Measurements from ENCODE around the gene GAB2. TPM values are rescaled to one million over a fixed set of nuclear protein-coding genes. Genes with fewer than 3 reads are reported as not detected.

Gene GAB2
- total RNA-seq, 4 donors from 2014 or later = 13.4 to 28.4 (median 19.8) TPM

GRCh38 chr11:78384231-78384630 is 33.4 kb downstream of the GAB2 start:
- no peaks in the 10 kb centered on the region for H3K36me3 ChIP-seq

GRCh38 chr11:78381865-78382264 is 35.8 kb downstream of the GAB2 start:
- TF ChIP-seq CTCF (IDR thresholded peaks at IDR 0.05) (no peak), POLR2AphosphoS5 (IDR thresholded peaks at IDR 0.05) (no peak), EP300 (IDR thresholded peaks at IDR 0.05) (no peak), POLR2A (IDR thresholded peaks at IDR 0.05) (no peak)
- WGBS = 55% methylated on average over 4 of the region's 4 CpGs
- Histone ChIP-seq H3K4me3 (no peak overlapping the region), H3K27me3 (no peaks in the 10 kb centered on the region), H3K27ac (no peak overlapping the region), H3K9me3 (no peaks in the 10 kb centered on the region), H3K4me1 (peaks cover 3% of the 10 kb centered on the region), H3K36me3 (no peaks in the 10 kb centered on the region)
- DNase-seq (ENCODE audit: low spot score in 2 of 2) = no peak

More at GRCh38 chr11:78384231-78384630, 33.4 kb downstream of the GAB2 start:
- Histone ChIP-seq H3K4me1 (peaks cover 3% of the 10 kb centered on the region), H3K9me3 (no peaks in the 10 kb centered on the region), H3K27me3 (no peaks in the 10 kb centered on the region), H3K27ac (no peak overlapping the region), H3K4me3 (no peak overlapping the region)
- 89% methylated on average over 3 of the region's 4 CpGs for WGBS
- no peak for DNase-seq (ENCODE audit: low spot score in 2 of 2)
- TF ChIP-seq POLR2AphosphoS5 (IDR thresholded peaks at IDR 0.05) (no peak), CTCF (IDR thresholded peaks at IDR 0.05) (no peak), POLR2A (IDR thresholded peaks at IDR 0.05) (no peak), EP300 (IDR thresholded peaks at IDR 0.05) (no peak)

- WGBS = 35% methylated on average over 5 of the region's 5 CpGs
- TF ChIP-seq EP300 (IDR thresholded peaks at IDR 0.05) = no peak
- no peak for TF ChIP-seq CTCF (IDR thresholded peaks at IDR 0.05)
- no peak for TF ChIP-seq POLR2AphosphoS5 (IDR thresholded peaks at IDR 0.05)
- TF ChIP-seq POLR2A (IDR thresholded peaks at IDR 0.05) = no peak
- Histone ChIP-seq H3K27ac (no peak overlapping the region), H3K4me3 (no peak overlapping the region), H3K36me3 (no peaks in the 10 kb centered on the region), H3K27me3 (no peaks in the 10 kb centered on the region), H3K9me3 (no peaks in the 10 kb centered on the region), H3K4me1 (peaks cover 3% of the 10 kb centered on the region)
- DNase-seq (ENCODE audit: low spot score in 2 of 2) = no peak
Observed at GRCh38 chr11:78380615-78381051, 37.0 kb downstream of the GAB2 start.

GRCh38 chr11:78379039-78379670 is 38.5 kb downstream of the GAB2 start:
- no peaks in the 10 kb centered on the region for H3K9me3 ChIP-seq
- no peak for TF ChIP-seq EP300 (IDR thresholded peaks at IDR 0.05)
- no peak for TF ChIP-seq POLR2A (IDR thresholded peaks at IDR 0.05)
- TF ChIP-seq CTCF (IDR thresholded peaks at IDR 0.05) = no peak
- TF ChIP-seq POLR2AphosphoS5 (IDR thresholded peaks at IDR 0.05) = no peak
- H3K27ac ChIP-seq = no peak overlapping the region
- 88% methylated on average over 3 of the region's 3 CpGs for WGBS
- H3K27me3 ChIP-seq = no peaks in the 10 kb centered on the region
- H3K4me1 ChIP-seq = peaks cover 3% of the 10 kb centered on the region
- no peak overlapping the region for H3K4me3 ChIP-seq
- no peaks in the 10 kb centered on the region for H3K36me3 ChIP-seq
- no peak for DNase-seq (ENCODE audit: low spot score in 2 of 2)

- H3K36me3 ChIP-seq = no peaks in the 10 kb centered on the region
- TF ChIP-seq POLR2AphosphoS5 (IDR thresholded peaks at IDR 0.05) (no peak), POLR2A (IDR thresholded peaks at IDR 0.05) (no peak), CTCF (IDR thresholded peaks at IDR 0.05) (no peak), EP300 (IDR thresholded peaks at IDR 0.05) (no peak)
- no peak for DNase-seq (ENCODE audit: low spot score in 2 of 2)
- H3K9me3 ChIP-seq = no peaks in the 10 kb centered on the region
- H3K27ac ChIP-seq = no peak overlapping the region
- 92% methylated on average over 9 of the region's 9 CpGs for WGBS
- H3K27me3 ChIP-seq = no peaks in the 10 kb centered on the region
- H3K4me3 ChIP-seq = no peak overlapping the region
- peaks cover 3% of the 10 kb centered on the region for H3K4me1 ChIP-seq
Observed at GRCh38 chr11:78377625-78378418, 39.8 kb downstream of the GAB2 start.

All from suprapubic skin (tissue), 4 donors.